HK-2 (cell line): ENCODE results near the gene KIRREL1.

Experiments used
- DNase-seq: peaks from one replicate; pipeline ENCODE4 v3.0.0-alpha.2; 2018; ENCODE audit not compliant: unreplicated experiment

KIRREL1 gene

GRCh38 chr1:157975228-157975950 lies 18.1 kb upstream of the KIRREL1 start:
- DNase-seq, result no peak

- DNase-seq, result no peak
Observed at GRCh38 chr1:157976888-157977287, 16.6 kb upstream of the KIRREL1 start.

- no peak for DNase-seq
Observed at GRCh38 chr1:157978586-157979403, 14.7 kb upstream of the KIRREL1 start.

GRCh38 chr1:157982136-157982535 lies 11.3 kb upstream of the KIRREL1 start:
- no peak for DNase-seq

GRCh38 chr1:157983787-157984186 lies 9.7 kb upstream of the KIRREL1 start:
- DNase-seq, result no peak

GRCh38 chr1:157984469-157984868 lies 9.0 kb upstream of the KIRREL1 start:
- DNase-seq, result no peak

GRCh38 chr1:157985473-157985872 lies 8.0 kb upstream of the KIRREL1 start:
- DNase-seq, result no peak

- DNase-seq, result no peak
Observed at GRCh38 chr1:157988002-157988401, 5.4 kb upstream of the KIRREL1 start.

- peak; percentile 68 for DNase-seq
Observed at GRCh38 chr1:157992031-157992832, 1.2 kb upstream of the KIRREL1 start.

GRCh38 chr1:157992833-157993146 lies 655 bp upstream of the KIRREL1 start:
- DNase-seq, result no peak

- DNase-seq, result no peak
Observed at GRCh38 chr1:157993918-157994605, 617 bp downstream of the KIRREL1 start.

- peak; percentile 30 for DNase-seq
Observed at GRCh38 chr1:157994704-157995582, 1.5 kb downstream of the KIRREL1 start.

- DNase-seq, result no peak
Observed at GRCh38 chr1:157995583-157996169, 2.2 kb downstream of the KIRREL1 start.

- no peak for DNase-seq
Observed at GRCh38 chr1:157996433-157996832, 3.0 kb downstream of the KIRREL1 start.

- no peak for DNase-seq
Observed at GRCh38 chr1:158000507-158000906, 7.1 kb downstream of the KIRREL1 start.

GRCh38 chr1:158002022-158002630 lies 8.7 kb downstream of the KIRREL1 start:
- no peak for DNase-seq

GRCh38 chr1:158002631-158003405 lies 9.4 kb downstream of the KIRREL1 start:
- DNase-seq, result peak; percentile 68

GRCh38 chr1:158003406-158003800 lies 10.0 kb downstream of the KIRREL1 start:
- no peak for DNase-seq

GRCh38 chr1:158005224-158005623 lies 11.8 kb downstream of the KIRREL1 start:
- DNase-seq, result no peak
